ENCODE data around the gene CFAP73. TPM values are rescaled to one million over a fixed set of nuclear protein-coding genes. Genes with fewer than 3 reads are reported as not detected.

The CFAP73 gene
- total and polyA plus RNA-seq, 8 donors, result 0.44 to 5.7 (median 1.6) TPM; not detected in 4

- intact Hi-C loops (cut with DNase I; ENCODE audit: low total_unique reads), result no loop called here
- no peak for TF ChIP-seq POLR2A (IDR thresholded peaks at IDR 0.05)
- no peak for TF ChIP-seq POLR2AphosphoS5 (IDR thresholded peaks at IDR 0.05)
- TF ChIP-seq CTCF (IDR thresholded peaks at IDR 0.05), result no peak
- no peak for TF ChIP-seq EP300 (IDR thresholded peaks at IDR 0.05)
- Histone ChIP-seq H3K36me3 (peaks cover 87 to 100% (median 100%) of the 10 kb centered on the region in 4 donors), H3K4me1 (no peaks in the 10 kb centered on the region), H3K9me3 (no peaks in the 10 kb centered on the region), H3K27me3 (no peaks in the 10 kb centered on the region), H3K27ac (no peak overlapping the region), H3K4me3 (no peak overlapping the region)
- no peak for DNase-seq
- 92 to 96% (median 94%) methylated on average over 10 to 12 of the region's 12 CpGs for WGBS, 5 donors
Measured at GRCh38 chr12:113163030-113163360, 13.5 kb downstream of the CFAP73 start.

- no peaks in the 10 kb centered on the region for H3K9me3 ChIP-seq
- H3K27ac ChIP-seq, result no peak overlapping the region
- H3K4me1 ChIP-seq, result no peaks in the 10 kb centered on the region
- 93 to 97% (median 95%) methylated on average over 13 of the region's 13 CpGs for WGBS, 5 donors
- H3K27me3 ChIP-seq, result no peaks in the 10 kb centered on the region
- intact Hi-C loops (cut with DNase I; ENCODE audit: low total_unique reads), result no loop called here
- no peak for TF ChIP-seq CTCF (IDR thresholded peaks at IDR 0.05)
- TF ChIP-seq POLR2A (IDR thresholded peaks at IDR 0.05), result no peak
- TF ChIP-seq POLR2AphosphoS5 (IDR thresholded peaks at IDR 0.05), result no peak
- TF ChIP-seq EP300 (IDR thresholded peaks at IDR 0.05), result no peak
- H3K4me3 ChIP-seq, result no peak overlapping the region
- DNase-seq, result no peak
- peaks cover 87 to 100% (median 100%) of the 10 kb centered on the region in 4 donors for H3K36me3 ChIP-seq
Measured at GRCh38 chr12:113164014-113164413, 14.5 kb downstream of the CFAP73 start.

GRCh38 chr12:113165521-113166450, 16.3 kb downstream of the CFAP73 start:
- Histone ChIP-seq H3K27me3 (no peaks in the 10 kb centered on the region), H3K4me1 (no peaks in the 10 kb centered on the region), H3K9me3 (no peaks in the 10 kb centered on the region), H3K27ac (no peak overlapping the region), H3K36me3 (peaks cover 87 to 100% (median 100%) of the 10 kb centered on the region in 4 donors), H3K4me3 (no peak overlapping the region)
- no peak for DNase-seq
- WGBS, 5 donors, result 93 to 95% (median 95%) methylated on average over 28 to 32 of the region's 32 CpGs
- TF ChIP-seq EP300 (IDR thresholded peaks at IDR 0.05) (no peak), POLR2A (IDR thresholded peaks at IDR 0.05) (no peak), CTCF (IDR thresholded peaks at IDR 0.05) (no peak), POLR2AphosphoS5 (IDR thresholded peaks at IDR 0.05) (no peak)
- intact Hi-C loops (cut with DNase I; ENCODE audit: low total_unique reads), result no loop called here

- H3K4me1 ChIP-seq, result no peaks in the 10 kb centered on the region
- H3K36me3 ChIP-seq, result peaks cover 95 to 100% (median 100%) of the 10 kb centered on the region in 4 donors
- intact Hi-C loops (cut with DNase I; ENCODE audit: low total_unique reads), result no loop called here
- H3K27ac ChIP-seq, result no peak overlapping the region
- 89 to 98% (median 96%) methylated on average over 10 of the region's 10 CpGs for WGBS, 5 donors
- DNase-seq, result no peak
- H3K27me3 ChIP-seq, result no peaks in the 10 kb centered on the region
- H3K9me3 ChIP-seq, result no peaks in the 10 kb centered on the region
- TF ChIP-seq EP300 (IDR thresholded peaks at IDR 0.05) (no peak), POLR2A (IDR thresholded peaks at IDR 0.05) (no peak), POLR2AphosphoS5 (IDR thresholded peaks at IDR 0.05) (no peak), CTCF (IDR thresholded peaks at IDR 0.05) (no peak)
- no peak overlapping the region for H3K4me3 ChIP-seq
Measured at GRCh38 chr12:113167868-113168267, 18.3 kb downstream of the CFAP73 start.
